Gastroesophageal sphincter (tissue), 3 donors: ENCODE results near the gene BAIAP2.

Source experiments
- CTCF ChIP-seq, 4 experiments: fragments of 200-600 bp in 2 of 4; fragments of 450-650 bp in 2 of 4; sonication (generic) in 1 of 4; IDR thresholded peaks; one replicate each; pipeline ENCODE4 v1.5.1; 2017 to 2019; ENCODE audit warnings: antibody characterized with exemption in 4 of 4, mild to moderate bottlenecking in 2 of 4, moderate library complexity in 2 of 4
- POLR2A ChIP-seq, 2 donors: fragments of 450-650 bp; IDR thresholded peaks; one replicate each; pipeline ENCODE4 v1.6.1; 2017; ENCODE audit warnings: antibody characterized with exemption in 2 of 2, mild to moderate bottlenecking in 2 of 2, moderate library complexity in 1 of 2

- no peak for TF ChIP-seq POLR2A (IDR thresholded peaks at IDR 0.05)
- no peak for TF ChIP-seq CTCF (IDR thresholded peaks at IDR 0.05)
Observed at GRCh38 chr17:81114351-81115093, 79.6 kb downstream of the BAIAP2 start.
